Measurements from ENCODE around the gene XIRP2.

The XIRP2 gene

GRCh38 chr2:167135706-167136105 lies 247.4 kb downstream of the XIRP2 start:
- no peaks in the 10 kb centered on the region for H3K27me3 ChIP-seq (ENCODE audit: low read depth, low read length)
- no peaks in the 10 kb centered on the region for H3K4me1 ChIP-seq (ENCODE audit: control insufficient read depth in 1 of 2, insufficient read depth in 2 of 2, low read length in 2 of 2)
- no peak overlapping the region for H3K4me3 ChIP-seq (ENCODE audit: low read depth in 1 of 2, low read length in 2 of 2)
- no peaks in the 10 kb centered on the region for H3K36me3 ChIP-seq (ENCODE audit: control insufficient read depth in 1 of 2, insufficient read depth in 2 of 2, low read length in 2 of 2)
- H3K9me3 ChIP-seq (ENCODE audit: control insufficient read depth in 1 of 2, low read length in 2 of 2) = no peaks in the 10 kb centered on the region
- no peak overlapping the region for H3K27ac ChIP-seq (ENCODE audit: low read length)

- no peaks in the 10 kb centered on the region for H3K36me3 ChIP-seq (ENCODE audit: control insufficient read depth in 1 of 2, insufficient read depth in 2 of 2, low read length in 2 of 2)
- no peaks in the 10 kb centered on the region for H3K4me1 ChIP-seq (ENCODE audit: control insufficient read depth in 1 of 2, insufficient read depth in 2 of 2, low read length in 2 of 2)
- no peaks in the 10 kb centered on the region for H3K9me3 ChIP-seq (ENCODE audit: control insufficient read depth in 1 of 2, low read length in 2 of 2)
- H3K27me3 ChIP-seq (ENCODE audit: low read depth, low read length) = no peaks in the 10 kb centered on the region
- no peak overlapping the region for H3K4me3 ChIP-seq (ENCODE audit: low read depth in 1 of 2, low read length in 2 of 2)
- H3K27ac ChIP-seq (ENCODE audit: low read length) = no peak overlapping the region
Observed at GRCh38 chr2:167136879-167137596, 248.8 kb downstream of the XIRP2 start.

GRCh38 chr2:167140330-167140729 lies 252.1 kb downstream of the XIRP2 start:
- Histone ChIP-seq H3K27ac (ENCODE audit: low read length) (no peak overlapping the region), H3K36me3 (ENCODE audit: control insufficient read depth in 1 of 2, insufficient read depth in 2 of 2, low read length in 2 of 2) (no peaks in the 10 kb centered on the region), H3K9me3 (ENCODE audit: control insufficient read depth in 1 of 2, low read length in 2 of 2) (no peaks in the 10 kb centered on the region), H3K4me1 (ENCODE audit: control insufficient read depth in 1 of 2, insufficient read depth in 2 of 2, low read length in 2 of 2) (no peaks in the 10 kb centered on the region), H3K27me3 (ENCODE audit: low read depth, low read length) (no peaks in the 10 kb centered on the region), H3K4me3 (ENCODE audit: low read depth in 1 of 2, low read length in 2 of 2) (no peak overlapping the region)

GRCh38 chr2:167140767-167141166 lies 252.5 kb downstream of the XIRP2 start:
- Histone ChIP-seq H3K27ac (ENCODE audit: low read length) (no peak overlapping the region), H3K4me1 (ENCODE audit: control insufficient read depth in 1 of 2, insufficient read depth in 2 of 2, low read length in 2 of 2) (no peaks in the 10 kb centered on the region), H3K36me3 (ENCODE audit: control insufficient read depth in 1 of 2, insufficient read depth in 2 of 2, low read length in 2 of 2) (no peaks in the 10 kb centered on the region), H3K9me3 (ENCODE audit: control insufficient read depth in 1 of 2, low read length in 2 of 2) (no peaks in the 10 kb centered on the region), H3K27me3 (ENCODE audit: low read depth, low read length) (no peaks in the 10 kb centered on the region), H3K4me3 (ENCODE audit: low read depth in 1 of 2, low read length in 2 of 2) (no peak overlapping the region)

GRCh38 chr2:167142554-167142953 lies 254.3 kb downstream of the XIRP2 start:
- Histone ChIP-seq H3K27ac (ENCODE audit: low read length) (no peak overlapping the region), H3K9me3 (ENCODE audit: control insufficient read depth in 1 of 2, low read length in 2 of 2) (no peaks in the 10 kb centered on the region), H3K27me3 (ENCODE audit: low read depth, low read length) (no peaks in the 10 kb centered on the region), H3K4me1 (ENCODE audit: control insufficient read depth in 1 of 2, insufficient read depth in 2 of 2, low read length in 2 of 2) (no peaks in the 10 kb centered on the region), H3K36me3 (ENCODE audit: control insufficient read depth in 1 of 2, insufficient read depth in 2 of 2, low read length in 2 of 2) (no peaks in the 10 kb centered on the region), H3K4me3 (ENCODE audit: low read depth in 1 of 2, low read length in 2 of 2) (no peak overlapping the region)

GRCh38 chr2:167144179-167144898 lies 256.1 kb downstream of the XIRP2 start:
- H3K4me3 ChIP-seq (ENCODE audit: low read depth in 1 of 2, low read length in 2 of 2) = no peak overlapping the region
- H3K4me1 ChIP-seq (ENCODE audit: control insufficient read depth in 1 of 2, insufficient read depth in 2 of 2, low read length in 2 of 2) = no peaks in the 10 kb centered on the region
- H3K27ac ChIP-seq (ENCODE audit: low read length) = no peak overlapping the region
- H3K9me3 ChIP-seq (ENCODE audit: control insufficient read depth in 1 of 2, low read length in 2 of 2) = no peaks in the 10 kb centered on the region
- H3K36me3 ChIP-seq (ENCODE audit: control insufficient read depth in 1 of 2, insufficient read depth in 2 of 2, low read length in 2 of 2) = no peaks in the 10 kb centered on the region
- H3K27me3 ChIP-seq (ENCODE audit: low read depth, low read length) = no peaks in the 10 kb centered on the region

GRCh38 chr2:167147271-167147941 lies 259.1 kb downstream of the XIRP2 start:
- H3K9me3 ChIP-seq (ENCODE audit: control insufficient read depth in 1 of 2, low read length in 2 of 2) = no peaks in the 10 kb centered on the region
- no peak overlapping the region for H3K27ac ChIP-seq (ENCODE audit: low read length)
- no peaks in the 10 kb centered on the region for H3K27me3 ChIP-seq (ENCODE audit: low read depth, low read length)
- H3K4me3 ChIP-seq (ENCODE audit: low read depth in 1 of 2, low read length in 2 of 2) = no peak overlapping the region
- H3K4me1 ChIP-seq (ENCODE audit: control insufficient read depth in 1 of 2, insufficient read depth in 2 of 2, low read length in 2 of 2) = no peaks in the 10 kb centered on the region
- H3K36me3 ChIP-seq (ENCODE audit: control insufficient read depth in 1 of 2, insufficient read depth in 2 of 2, low read length in 2 of 2) = no peaks in the 10 kb centered on the region

- H3K27ac ChIP-seq (ENCODE audit: low read length) = no peak overlapping the region
- H3K9me3 ChIP-seq (ENCODE audit: control insufficient read depth in 1 of 2, low read length in 2 of 2) = no peaks in the 10 kb centered on the region
- H3K4me1 ChIP-seq (ENCODE audit: control insufficient read depth in 1 of 2, insufficient read depth in 2 of 2, low read length in 2 of 2) = no peaks in the 10 kb centered on the region
- H3K36me3 ChIP-seq (ENCODE audit: control insufficient read depth in 1 of 2, insufficient read depth in 2 of 2, low read length in 2 of 2) = no peaks in the 10 kb centered on the region
- H3K4me3 ChIP-seq (ENCODE audit: low read depth in 1 of 2, low read length in 2 of 2) = no peak overlapping the region
- H3K27me3 ChIP-seq (ENCODE audit: low read depth, low read length) = no peaks in the 10 kb centered on the region
Observed at GRCh38 chr2:167151894-167152293, 263.6 kb downstream of the XIRP2 start.

- Histone ChIP-seq H3K4me3 (ENCODE audit: low read depth in 1 of 2, low read length in 2 of 2) (no peak overlapping the region), H3K27me3 (ENCODE audit: low read depth, low read length) (no peaks in the 10 kb centered on the region), H3K36me3 (ENCODE audit: control insufficient read depth in 1 of 2, insufficient read depth in 2 of 2, low read length in 2 of 2) (no peaks in the 10 kb centered on the region), H3K27ac (ENCODE audit: low read length) (no peak overlapping the region), H3K9me3 (ENCODE audit: control insufficient read depth in 1 of 2, low read length in 2 of 2) (no peaks in the 10 kb centered on the region), H3K4me1 (ENCODE audit: control insufficient read depth in 1 of 2, insufficient read depth in 2 of 2, low read length in 2 of 2) (no peaks in the 10 kb centered on the region)
Observed at GRCh38 chr2:167157523-167157922, 269.2 kb downstream of the XIRP2 start.

- H3K36me3 ChIP-seq (ENCODE audit: control insufficient read depth in 1 of 2, insufficient read depth in 2 of 2, low read length in 2 of 2) = no peaks in the 10 kb centered on the region
- H3K27me3 ChIP-seq (ENCODE audit: low read depth, low read length) = no peaks in the 10 kb centered on the region
- H3K27ac ChIP-seq (ENCODE audit: low read length) = no peak overlapping the region
- H3K9me3 ChIP-seq (ENCODE audit: control insufficient read depth in 1 of 2, low read length in 2 of 2) = peaks cover 0 to 3% of the 10 kb centered on the region in 2 donors
- no peak overlapping the region for H3K4me3 ChIP-seq (ENCODE audit: low read depth in 1 of 2, low read length in 2 of 2)
- H3K4me1 ChIP-seq (ENCODE audit: control insufficient read depth in 1 of 2, insufficient read depth in 2 of 2, low read length in 2 of 2) = no peaks in the 10 kb centered on the region
Observed at GRCh38 chr2:167177196-167177595, 288.9 kb downstream of the XIRP2 start.

- H3K27ac ChIP-seq (ENCODE audit: low read length) = no peak overlapping the region
- no peaks in the 10 kb centered on the region for H3K36me3 ChIP-seq (ENCODE audit: control insufficient read depth in 1 of 2, insufficient read depth in 2 of 2, low read length in 2 of 2)
- no peaks in the 10 kb centered on the region for H3K27me3 ChIP-seq (ENCODE audit: low read depth, low read length)
- H3K4me1 ChIP-seq (ENCODE audit: control insufficient read depth in 1 of 2, insufficient read depth in 2 of 2, low read length in 2 of 2) = no peaks in the 10 kb centered on the region
- H3K4me3 ChIP-seq (ENCODE audit: low read depth in 1 of 2, low read length in 2 of 2) = no peak overlapping the region
- no peaks in the 10 kb centered on the region for H3K9me3 ChIP-seq (ENCODE audit: control insufficient read depth in 1 of 2, low read length in 2 of 2)
Observed at GRCh38 chr2:167181134-167181533, 292.9 kb downstream of the XIRP2 start.
